T-helper 17 cell (primary cell): ENCODE data around the gene LRRC1. TPM values are rescaled to one million over a fixed set of nuclear protein-coding genes. Genes with fewer than 3 reads are reported as not detected.

ENCODE experiments used
- ATAC-seq: fragments of 150-1000 bp; cut with Tn5 transposase; 2 replicates; pipeline ENCODE4 v1.10.0; 2021; ENCODE audit warnings: mild to moderate bottlenecking, moderate library complexity
- DNase-seq, 3 donors: peaks; one replicate each; pipeline versions ENCODE4 v3.0.0 to v3.0.0-alpha.2; 2020 to 2021
- H3K9me3 ChIP-seq: one replicate; pipeline ENCODE4 v1.7.0; 2013; ENCODE audit warnings: low read length, mild to moderate bottlenecking; ENCODE audit not compliant: control insufficient read depth, poor library complexity, severe bottlenecking
- H3K27ac Mint-ChIP-seq: one replicate; pipeline ENCODE4 v1.8.0; 2022; ENCODE audit warnings: mild to moderate bottlenecking, moderate library complexity, mixed read lengths
- H3K27me3 Mint-ChIP-seq: one replicate; pipeline ENCODE4 v1.8.0; 2022; ENCODE audit warnings: mixed read lengths
- H3K36me3 Mint-ChIP-seq: one replicate; pipeline ENCODE4 v1.8.0; 2022; ENCODE audit warnings: low read depth, mixed read lengths
- H3K4me1 Mint-ChIP-seq: one replicate; pipeline ENCODE4 v1.8.0; 2022; ENCODE audit warnings: mild to moderate bottlenecking, mixed read lengths
- H3K4me3 Mint-ChIP-seq: one replicate; pipeline ENCODE4 v1.8.0; 2022; ENCODE audit warnings: mild to moderate bottlenecking, moderate library complexity, mixed read lengths
- total RNA-seq, 4 donors: library from RNA in 2 of 4; stranded (reverse) in 2 of 4; gene quantifications; one replicate each; pipeline ENCODE4 v1.2.3 and lab custom pipeline; 2022 to 2026

LRRC1 gene
- total RNA-seq, 2 donors from 2014 or later = 2.5 to 4.0 TPM

DNA sequence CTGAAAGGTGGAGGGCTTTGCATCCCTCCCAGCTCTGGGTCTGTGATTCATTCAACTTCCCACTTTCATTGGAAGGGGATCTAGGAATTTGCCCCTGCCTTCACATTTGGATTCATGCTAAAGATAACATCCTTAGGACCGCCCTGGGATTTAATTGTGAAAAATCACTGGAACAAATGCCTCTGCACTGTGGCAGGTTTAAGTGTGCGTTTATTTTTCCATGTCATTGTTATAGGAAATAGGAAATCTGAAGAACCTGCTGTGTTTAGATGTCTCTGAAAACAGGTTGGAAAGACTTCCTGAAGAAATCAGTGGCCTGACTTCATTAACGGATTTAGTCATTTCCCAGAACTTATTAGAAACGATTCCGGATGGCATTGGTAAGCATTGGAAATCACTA lies 104.7 kb downstream of the LRRC1 start:
- no peak for ATAC-seq

GRCh38 chr6:53903357-53903756 lies 108.6 kb downstream of the LRRC1 start:
- H3K27me3 Mint-ChIP-seq = no peaks in the 10 kb centered on the region

More for the DNA sequence above, 104.7 kb downstream of the LRRC1 start:
- Mint-ChIP-seq H3K27me3 (no peaks in the 10 kb centered on the region), H3K36me3 (peaks cover 12% of the 10 kb centered on the region), H3K4me1 (no peaks in the 10 kb centered on the region), H3K27ac (no peak overlapping the region), H3K4me3 (no peak overlapping the region)
- no peaks in the 10 kb centered on the region for H3K9me3 ChIP-seq
- DNase-seq = no peak

DNA sequence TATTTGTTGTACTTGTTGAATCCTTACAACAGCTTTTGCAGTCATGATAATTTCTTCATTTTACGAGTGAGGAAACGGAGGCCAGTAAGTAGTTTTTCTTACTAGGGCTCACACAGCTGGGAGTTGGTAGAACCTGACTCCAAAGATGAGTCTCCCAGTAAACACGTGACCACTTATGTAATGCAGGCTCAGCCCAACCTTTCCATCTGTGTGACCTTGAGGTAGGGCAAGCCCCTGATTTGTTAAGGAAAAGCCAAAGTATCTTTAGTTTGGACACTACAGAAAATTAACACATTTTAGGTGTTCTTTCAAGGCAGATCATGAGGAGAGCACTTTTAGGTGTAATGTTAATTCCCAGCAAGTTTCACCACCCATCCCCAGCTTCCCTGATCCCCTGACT lies 111.3 kb downstream of the LRRC1 start:
- Mint-ChIP-seq H3K4me3 (no peak overlapping the region), H3K27ac (no peak overlapping the region)
- ATAC-seq = no peak

More at GRCh38 chr6:53903357-53903756, 108.6 kb downstream of the LRRC1 start:
- H3K4me1 Mint-ChIP-seq = peaks cover 2% of the 10 kb centered on the region
- H3K27ac Mint-ChIP-seq = no peak overlapping the region
- H3K9me3 ChIP-seq = no peaks in the 10 kb centered on the region
- peaks cover 13% of the 10 kb centered on the region for H3K36me3 Mint-ChIP-seq
- no peak for ATAC-seq
- no peak for DNase-seq
- H3K4me3 Mint-ChIP-seq = no peak overlapping the region

DNA sequence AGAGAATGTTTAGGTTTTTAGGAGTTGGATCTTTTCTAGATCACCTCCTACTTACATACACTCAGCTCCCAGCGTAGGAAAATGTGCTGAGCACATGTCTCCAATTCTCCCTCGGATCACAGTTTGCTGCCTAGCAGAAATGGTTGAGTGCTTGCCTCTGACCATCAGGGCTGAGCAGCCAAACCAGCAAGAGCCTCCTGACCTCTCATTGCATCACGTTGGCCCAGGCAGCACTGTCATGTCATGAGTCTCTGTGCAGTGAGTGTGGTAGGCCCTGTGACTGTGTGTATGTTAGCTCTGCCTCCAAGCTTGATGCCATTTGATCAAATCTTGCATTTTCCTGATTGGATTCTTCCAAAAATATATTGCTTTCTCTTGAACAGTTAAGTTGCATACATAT lies 112.0 kb downstream of the LRRC1 start:
- DNase-seq (no peak), ATAC-seq (no peak)
- Mint-ChIP-seq H3K4me1 (peaks cover 2% of the 10 kb centered on the region), H3K27me3 (no peaks in the 10 kb centered on the region), H3K27ac (no peak overlapping the region), H3K36me3 (peaks cover 13% of the 10 kb centered on the region), H3K4me3 (no peak overlapping the region)
- H3K9me3 ChIP-seq = no peaks in the 10 kb centered on the region

More for the DNA sequence above, 111.3 kb downstream of the LRRC1 start:
- Mint-ChIP-seq H3K36me3 (peaks cover 13% of the 10 kb centered on the region), H3K4me1 (peaks cover 2% of the 10 kb centered on the region), H3K27me3 (no peaks in the 10 kb centered on the region)
- DNase-seq = no peak
- H3K9me3 ChIP-seq = no peaks in the 10 kb centered on the region

- no peaks in the 10 kb centered on the region for H3K27me3 Mint-ChIP-seq
- ATAC-seq (no peak), DNase-seq (no peak)
- H3K36me3 Mint-ChIP-seq = peaks cover 3% of the 10 kb centered on the region
- no peaks in the 10 kb centered on the region for H3K4me1 Mint-ChIP-seq
- no peak overlapping the region for H3K4me3 Mint-ChIP-seq
- no peaks in the 10 kb centered on the region for H3K9me3 ChIP-seq
- H3K27ac Mint-ChIP-seq = no peak overlapping the region
Measured at GRCh38 chr6:53910834-53911233, 116.0 kb downstream of the LRRC1 start.

- DNase-seq = no peak
- no peak for ATAC-seq
- H3K27me3 Mint-ChIP-seq = no peaks in the 10 kb centered on the region
- H3K4me1 Mint-ChIP-seq = no peaks in the 10 kb centered on the region
- H3K36me3 Mint-ChIP-seq = peaks cover 3% of the 10 kb centered on the region
- H3K27ac Mint-ChIP-seq = no peak overlapping the region
- no peaks in the 10 kb centered on the region for H3K9me3 ChIP-seq
- no peak overlapping the region for H3K4me3 Mint-ChIP-seq
Measured at GRCh38 chr6:53912661-53913060, 117.9 kb downstream of the LRRC1 start.

GRCh38 chr6:53913286-53913685 lies 118.5 kb downstream of the LRRC1 start:
- no peaks in the 10 kb centered on the region for H3K9me3 ChIP-seq
- DNase-seq (no peak), ATAC-seq (no peak)
- Mint-ChIP-seq H3K27me3 (no peaks in the 10 kb centered on the region), H3K36me3 (peaks cover 3% of the 10 kb centered on the region), H3K4me1 (no peaks in the 10 kb centered on the region), H3K4me3 (no peak overlapping the region), H3K27ac (no peak overlapping the region)

GRCh38 chr6:53915026-53915691 lies 120.4 kb downstream of the LRRC1 start:
- H3K4me1 Mint-ChIP-seq = no peaks in the 10 kb centered on the region
- ATAC-seq = no peak
- H3K27me3 Mint-ChIP-seq = no peaks in the 10 kb centered on the region
- peaks cover 5% of the 10 kb centered on the region for H3K36me3 Mint-ChIP-seq
- no peak overlapping the region for H3K4me3 Mint-ChIP-seq
- H3K27ac Mint-ChIP-seq = no peak overlapping the region
- no peaks in the 10 kb centered on the region for H3K9me3 ChIP-seq
- no peak for DNase-seq

GRCh38 chr6:53916804-53917463 lies 122.1 kb downstream of the LRRC1 start:
- Mint-ChIP-seq H3K27ac (no peak overlapping the region), H3K4me1 (no peaks in the 10 kb centered on the region), H3K4me3 (no peak overlapping the region), H3K27me3 (no peaks in the 10 kb centered on the region), H3K36me3 (peaks cover 8% of the 10 kb centered on the region)
- ATAC-seq = no peak
- H3K9me3 ChIP-seq = no peaks in the 10 kb centered on the region
- no peak for DNase-seq

- no peak overlapping the region for H3K4me3 Mint-ChIP-seq
- no peaks in the 10 kb centered on the region for H3K27me3 Mint-ChIP-seq
- H3K4me1 Mint-ChIP-seq = no peaks in the 10 kb centered on the region
- no peak overlapping the region for H3K27ac Mint-ChIP-seq
- H3K9me3 ChIP-seq = no peaks in the 10 kb centered on the region
- ATAC-seq = no peak
- no peak for DNase-seq
- H3K36me3 Mint-ChIP-seq = peaks cover 8% of the 10 kb centered on the region
Measured at GRCh38 chr6:53917464-53917842, 122.6 kb downstream of the LRRC1 start.

- H3K27ac Mint-ChIP-seq = no peak overlapping the region
- H3K9me3 ChIP-seq = no peaks in the 10 kb centered on the region
- DNase-seq (no peak), ATAC-seq (no peak)
- no peaks in the 10 kb centered on the region for H3K27me3 Mint-ChIP-seq
- peaks cover 10% of the 10 kb centered on the region for H3K36me3 Mint-ChIP-seq
- H3K4me1 Mint-ChIP-seq = no peaks in the 10 kb centered on the region
- H3K4me3 Mint-ChIP-seq = no peak overlapping the region
Measured at GRCh38 chr6:53918854-53919510, 124.2 kb downstream of the LRRC1 start.

DNA sequence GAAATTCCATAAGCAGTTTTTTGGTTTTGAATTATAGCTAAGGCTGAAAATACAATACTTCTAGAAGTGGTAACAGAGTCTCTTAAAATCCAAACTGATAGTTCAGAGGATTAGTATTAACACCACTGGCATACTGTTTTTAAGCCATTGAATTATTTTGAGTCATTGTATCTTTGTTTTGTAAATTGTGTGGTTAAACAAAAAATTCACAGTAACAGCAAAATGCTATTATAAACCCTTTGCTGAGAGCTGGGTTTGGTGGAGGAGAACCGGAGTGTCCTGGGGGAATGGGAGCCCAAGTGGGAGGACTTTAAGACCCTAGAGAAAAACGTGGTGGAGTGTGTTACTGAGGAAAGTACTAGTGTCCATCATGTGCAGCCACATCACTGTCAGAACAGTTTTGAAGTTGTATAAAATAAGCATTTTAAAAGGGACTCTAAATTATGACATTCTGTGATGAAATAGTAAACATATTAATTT lies 125.1 kb downstream of the LRRC1 start:
- DNase-seq (no peak), ATAC-seq (no peak)
- Mint-ChIP-seq H3K4me3 (no peak overlapping the region), H3K4me1 (no peaks in the 10 kb centered on the region), H3K27ac (no peak overlapping the region), H3K36me3 (peaks cover 7% of the 10 kb centered on the region), H3K27me3 (no peaks in the 10 kb centered on the region)
- H3K9me3 ChIP-seq = no peaks in the 10 kb centered on the region

DNA sequence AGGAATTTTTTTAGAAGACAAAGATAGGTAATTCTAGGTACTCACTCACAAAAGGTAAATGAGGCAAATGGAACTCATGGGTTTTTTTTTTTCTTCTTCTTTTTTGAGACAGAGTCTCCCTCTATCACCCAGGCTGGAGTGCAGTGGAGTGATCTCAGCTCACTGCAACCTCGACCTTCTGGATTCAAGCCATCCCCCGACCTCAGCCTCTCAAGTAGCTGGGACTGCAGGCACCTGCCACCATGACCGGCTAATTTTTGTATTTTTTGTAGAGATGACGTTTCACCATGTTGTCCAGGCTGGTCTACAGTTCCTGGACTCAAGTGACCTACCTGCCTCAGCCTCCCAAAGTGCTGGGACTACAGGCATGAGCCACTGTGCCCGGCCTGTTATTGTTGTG lies 126.1 kb downstream of the LRRC1 start:
- DNase-seq (no peak), ATAC-seq (no peak)
- no peaks in the 10 kb centered on the region for H3K27me3 Mint-ChIP-seq
- H3K27ac Mint-ChIP-seq = no peak overlapping the region
- no peaks in the 10 kb centered on the region for H3K4me1 Mint-ChIP-seq
- H3K9me3 ChIP-seq = no peaks in the 10 kb centered on the region
- no peak overlapping the region for H3K4me3 Mint-ChIP-seq
- peaks cover 7% of the 10 kb centered on the region for H3K36me3 Mint-ChIP-seq
